ENCODE data around the gene IGFBP1.

IGFBP1 gene

GRCh38 chr7:45898222-45898621, 9.9 kb downstream of the IGFBP1 start:
- Histone ChIP-seq H3K9me3 (no peaks in the 10 kb centered on the region), H3K4me3 (no peak overlapping the region), H3K36me3 (replicated peaks) (no peaks in the 10 kb centered on the region), H3K27me3 (ENCODE audit: low read depth) (no peaks in the 10 kb centered on the region), H3K4me1 (no peaks in the 10 kb centered on the region)
- no peak for DNase-seq (ENCODE audit: low spot score in 2 of 2)
- in situ Hi-C loops (cut with MboI; ENCODE audit: low sequenced_read_pairs): no loop called here

- Histone ChIP-seq H3K9me3 (no peaks in the 10 kb centered on the region), H3K4me1 (no peaks in the 10 kb centered on the region), H3K36me3 (replicated peaks) (no peaks in the 10 kb centered on the region), H3K4me3 (no peak overlapping the region), H3K27me3 (ENCODE audit: low read depth) (no peaks in the 10 kb centered on the region)
- in situ Hi-C loops (cut with MboI; ENCODE audit: low sequenced_read_pairs): no loop called here
- DNase-seq (ENCODE audit: low spot score in 2 of 2): no peak
Observed at GRCh38 chr7:45901566-45901965, 13.3 kb downstream of the IGFBP1 start.

GRCh38 chr7:45902820-45903219, 14.5 kb downstream of the IGFBP1 start:
- in situ Hi-C loops (cut with MboI; ENCODE audit: low sequenced_read_pairs): no loop called here
- Histone ChIP-seq H3K27me3 (ENCODE audit: low read depth) (no peaks in the 10 kb centered on the region), H3K9me3 (no peaks in the 10 kb centered on the region), H3K4me1 (no peaks in the 10 kb centered on the region), H3K36me3 (replicated peaks) (no peaks in the 10 kb centered on the region), H3K4me3 (no peak overlapping the region)
- DNase-seq (ENCODE audit: low spot score in 2 of 2): no peak

- no peak overlapping the region for H3K4me3 ChIP-seq
- in situ Hi-C loops (cut with MboI; ENCODE audit: low sequenced_read_pairs): no loop called here
- H3K9me3 ChIP-seq: no peaks in the 10 kb centered on the region
- DNase-seq (ENCODE audit: low spot score in 2 of 2): no peak
- no peaks in the 10 kb centered on the region for H3K4me1 ChIP-seq
- H3K36me3 ChIP-seq (replicated peaks): no peaks in the 10 kb centered on the region
- no peaks in the 10 kb centered on the region for H3K27me3 ChIP-seq (ENCODE audit: low read depth)
Observed at GRCh38 chr7:45909561-45909960, 21.3 kb downstream of the IGFBP1 start.

GRCh38 chr7:45910855-45911254, 22.6 kb downstream of the IGFBP1 start:
- H3K4me1 ChIP-seq: no peaks in the 10 kb centered on the region
- H3K36me3 ChIP-seq (replicated peaks): no peaks in the 10 kb centered on the region
- no peak overlapping the region for H3K4me3 ChIP-seq
- no peaks in the 10 kb centered on the region for H3K9me3 ChIP-seq
- in situ Hi-C loops (cut with MboI; ENCODE audit: low sequenced_read_pairs): loop anchor here (10.0 kb wide), 1 partner anchor 1274 kb away; no protein-coding TSS in a partner anchor
- DNase-seq (ENCODE audit: low spot score in 2 of 2): no peak
- 0 out of 2 replicates have a peak, but pooled peaks cover 2% of the 10 kb centered on the region for H3K27me3 ChIP-seq (ENCODE audit: low read depth)

- H3K4me1 ChIP-seq: no peaks in the 10 kb centered on the region
- H3K9me3 ChIP-seq: no peaks in the 10 kb centered on the region
- H3K36me3 ChIP-seq (replicated peaks): no peaks in the 10 kb centered on the region
- 0 out of 2 replicates have a peak, but pooled peaks cover 2% of the 10 kb centered on the region for H3K27me3 ChIP-seq (ENCODE audit: low read depth)
- in situ Hi-C loops (cut with MboI; ENCODE audit: low sequenced_read_pairs): loop anchor here (10.0 kb wide), 1 partner anchor 1273 kb away; no protein-coding TSS in a partner anchor
- no peak overlapping the region for H3K4me3 ChIP-seq
- no peak for DNase-seq (ENCODE audit: low spot score in 2 of 2)
Observed at GRCh38 chr7:45911311-45911710, 23.0 kb downstream of the IGFBP1 start.

- in situ Hi-C loops (cut with MboI; ENCODE audit: low sequenced_read_pairs): loop anchor here (10.0 kb wide), 1 partner anchor 1272 kb away; no protein-coding TSS in a partner anchor
Observed at GRCh38 chr7:45912972-45913371, 24.7 kb downstream of the IGFBP1 start.

GRCh38 chr7:45914911-45915310, 26.6 kb downstream of the IGFBP1 start:
- Histone ChIP-seq H3K4me1 (no peaks in the 10 kb centered on the region), H3K4me3 (no peak overlapping the region), H3K9me3 (no peaks in the 10 kb centered on the region), H3K27me3 (ENCODE audit: low read depth) (peaks cover 22% of the 10 kb centered on the region), H3K36me3 (replicated peaks) (no peaks in the 10 kb centered on the region)
- no peak for DNase-seq (ENCODE audit: low spot score in 2 of 2)
- in situ Hi-C loops (cut with MboI; ENCODE audit: low sequenced_read_pairs): loop anchor here (10.0 kb wide), 1 partner anchor 1270 kb away; no protein-coding TSS in a partner anchor

More at GRCh38 chr7:45912972-45913371, 24.7 kb downstream of the IGFBP1 start:
- Histone ChIP-seq H3K27me3 (ENCODE audit: low read depth) (peaks cover 5% of the 10 kb centered on the region; the same call in 1 of the 2 replicates), H3K4me1 (no peaks in the 10 kb centered on the region), H3K4me3 (no peak overlapping the region), H3K9me3 (no peaks in the 10 kb centered on the region), H3K36me3 (replicated peaks) (no peaks in the 10 kb centered on the region)
- no peak for DNase-seq (ENCODE audit: low spot score in 2 of 2)

- Histone ChIP-seq H3K9me3 (no peaks in the 10 kb centered on the region), H3K4me1 (no peaks in the 10 kb centered on the region), H3K27me3 (ENCODE audit: low read depth) (peaks cover 27% of the 10 kb centered on the region), H3K4me3 (no peak overlapping the region), H3K36me3 (replicated peaks) (no peaks in the 10 kb centered on the region)
- in situ Hi-C loops (cut with MboI; ENCODE audit: low sequenced_read_pairs): loop anchor here (10.0 kb wide), 1 partner anchor 1269 kb away; no protein-coding TSS in a partner anchor
- no peak for DNase-seq (ENCODE audit: low spot score in 2 of 2)
Observed at GRCh38 chr7:45915606-45916005, 27.3 kb downstream of the IGFBP1 start.

GRCh38 chr7:45917064-45917463, 28.8 kb downstream of the IGFBP1 start:
- Histone ChIP-seq H3K36me3 (replicated peaks) (no peaks in the 10 kb centered on the region), H3K27me3 (ENCODE audit: low read depth) (peaks cover 33% of the 10 kb centered on the region), H3K9me3 (no peaks in the 10 kb centered on the region), H3K4me3 (no peak overlapping the region), H3K4me1 (no peaks in the 10 kb centered on the region)
- DNase-seq (ENCODE audit: low spot score in 2 of 2): no peak
- in situ Hi-C loops (cut with MboI; ENCODE audit: low sequenced_read_pairs): loop anchor here (10.0 kb wide), 1 partner anchor 1268 kb away; no protein-coding TSS in a partner anchor

- H3K4me1 ChIP-seq: no peaks in the 10 kb centered on the region
- peaks cover 39% of the 10 kb centered on the region for H3K27me3 ChIP-seq (ENCODE audit: low read depth)
- DNase-seq (ENCODE audit: low spot score in 2 of 2): peak; percentile 43 to 88
- in situ Hi-C loops (cut with MboI; ENCODE audit: low sequenced_read_pairs): loop anchor here (10.0 kb wide), 1 partner anchor 1267 kb away; no protein-coding TSS in a partner anchor
- H3K9me3 ChIP-seq: no peaks in the 10 kb centered on the region
- H3K36me3 ChIP-seq (replicated peaks): no peaks in the 10 kb centered on the region
- no peak overlapping the region for H3K4me3 ChIP-seq
Observed at GRCh38 chr7:45917658-45918057, 29.4 kb downstream of the IGFBP1 start.

- Histone ChIP-seq H3K4me3 (no peak overlapping the region), H3K4me1 (no peaks in the 10 kb centered on the region), H3K27me3 (ENCODE audit: low read depth) (peaks cover 45% of the 10 kb centered on the region), H3K9me3 (no peaks in the 10 kb centered on the region), H3K36me3 (replicated peaks) (no peaks in the 10 kb centered on the region)
- DNase-seq (ENCODE audit: low spot score in 2 of 2): no peak
- in situ Hi-C loops (cut with MboI; ENCODE audit: low sequenced_read_pairs): loop anchor here (10.0 kb wide), 1 partner anchor 1266 kb away; no protein-coding TSS in a partner anchor
Observed at GRCh38 chr7:45918556-45918955, 30.3 kb downstream of the IGFBP1 start.

- no peak for DNase-seq (ENCODE audit: low spot score in 2 of 2)
- in situ Hi-C loops (cut with MboI; ENCODE audit: low sequenced_read_pairs): loop anchor here (10.0 kb wide), 1 partner anchor 1265 kb away; no protein-coding TSS in a partner anchor
- Histone ChIP-seq H3K4me3 (no peak overlapping the region), H3K36me3 (replicated peaks) (no peaks in the 10 kb centered on the region), H3K9me3 (no peaks in the 10 kb centered on the region), H3K27me3 (ENCODE audit: low read depth) (peaks cover 46% of the 10 kb centered on the region), H3K4me1 (no peaks in the 10 kb centered on the region)
Observed at GRCh38 chr7:45919231-45919784, 31.0 kb downstream of the IGFBP1 start.

- Histone ChIP-seq H3K27me3 (ENCODE audit: low read depth) (peaks cover 46% of the 10 kb centered on the region), H3K9me3 (no peaks in the 10 kb centered on the region), H3K4me1 (no peaks in the 10 kb centered on the region), H3K36me3 (replicated peaks) (no peaks in the 10 kb centered on the region), H3K4me3 (no peak overlapping the region)
- DNase-seq (ENCODE audit: low spot score in 2 of 2): no peak
- in situ Hi-C loops (cut with MboI; ENCODE audit: low sequenced_read_pairs): loop anchor here (5.0 to 10.0 kb wide), 2 partner anchors 1167 to 1265 kb away; no protein-coding TSS in a partner anchor
Observed at GRCh38 chr7:45919993-45920459, 31.7 kb downstream of the IGFBP1 start.

All from HAP-1 (cell line).